Spleen (tissue), 11 donors: ENCODE data around the gene IARS2. TPM values are rescaled to one million over a fixed set of nuclear protein-coding genes. Genes with fewer than 3 reads are reported as not detected.
"Not testable (repeated sequence)": the region's sequence is repeated elsewhere in the genome, so short reads cannot be mapped to it uniquely, and the experiment has no call there.

ENCODE experiments used
- DNase-seq: peaks from one replicate; pipeline ENCODE4 v3.0.0-alpha.2; 2020
- H3K27ac ChIP-seq, 8 donors: fragments of 200-600 bp; sonication (generic) in 7 of 8; 1 replicate in 4 of 8; 2 replicates in 4 of 8; pipeline versions ENCODE4 v1.5.0 to v1.8.0; 2016 to 2021; ENCODE audit warnings: inconsistent platforms in 4 of 8, mild to moderate bottlenecking in 4 of 8, moderate library complexity in 1 of 8
- H3K27me3 ChIP-seq, 7 donors: fragments of 200-600 bp; sonication (generic) in 6 of 7; replicated peaks in 1 of 7; 1 replicate in 4 of 7; 2 replicates in 3 of 7; pipeline versions ENCODE4 v1.5.0 to v1.8.0; 2016 to 2021; ENCODE audit warnings: inconsistent platforms in 3 of 7, mild to moderate bottlenecking in 1 of 7
- H3K36me3 ChIP-seq, 6 donors: fragments of 200-600 bp; sonication (generic) in 5 of 6; 1 replicate in 4 of 6; 2 replicates in 2 of 6; pipeline versions ENCODE4 v1.5.0 to v1.8.0; 2016 to 2021; ENCODE audit warnings: inconsistent platforms in 2 of 6
- H3K4me1 ChIP-seq, 6 donors: fragments of 200-600 bp; sonication (generic) in 5 of 6; 1 replicate in 3 of 6; 2 replicates in 3 of 6; pipeline versions ENCODE4 v1.5.0 to v1.8.0; 2016 to 2021; ENCODE audit warnings: inconsistent platforms in 3 of 6
- H3K4me3 ChIP-seq, 8 donors: fragments of 200-600 bp; sonication (generic) in 7 of 8; 1 replicate in 4 of 8; 2 replicates in 4 of 8; pipeline versions ENCODE4 v1.5.0 to v1.8.0; 2016 to 2021; ENCODE audit warnings: inconsistent platforms in 4 of 8, mild to moderate bottlenecking in 4 of 8, moderate library complexity in 2 of 8
- H3K9me3 ChIP-seq, 8 donors: fragments of 200-600 bp; sonication (generic) in 7 of 8; 1 replicate in 4 of 8; 2 replicates in 4 of 8; pipeline versions ENCODE4 v1.5.0 to v1.8.0; 2016 to 2021; ENCODE audit warnings: inconsistent platforms in 4 of 8
- POLR2A ChIP-seq, 3 donors: fragments of 450-650 bp; IDR thresholded peaks; one replicate each; pipeline ENCODE4 v1.5.1; 2017; ENCODE audit warnings: antibody characterized with exemption in 3 of 3, mild to moderate bottlenecking in 1 of 3
- POLR2AphosphoS5 ChIP-seq, 3 donors: sonication (generic); formaldehyde crosslinking; IDR thresholded peaks; one replicate each; pipeline ENCODE4 v1.5.1; 2017; ENCODE audit warnings: antibody characterized with exemption in 3 of 3
- WGBS, 5 donors: extraction: QIAGEN DNeasy Blood & Tissue Kit in 3 of 5; methylation state at CpG; one replicate each; pipeline versions ENCODE4 v1.1.5 to v1.1.7; 2013 to 2018; 5-methylcytosine and 5-hydroxymethylcytosine counted together
- intact Hi-C: fragments of 100-400 bp; cut with DNase I; formaldehyde crosslinking; loops from one replicate; pipeline ENCODE4 v1.15.0; 2023; ENCODE audit warnings: low total_unique reads
- polyA plus RNA-seq, 3 donors: library from polyadenylated mRNA; stranded (reverse); fragments of 200-250 nt; gene quantifications; one replicate each; pipeline ENCODE4 v1.2.1, GENCODE V29; 2013
- total RNA-seq, 7 donors: library from RNA; depleted of rRNA in 3 of 7; stranded (reverse); fragments of >200 nt in 3 of 7; fragmentation: NEBNext Ultra II Directional in 4 of 7; extraction: Animal tissue kit (Norgen Biotek cat#: 25700) in 4 of 7; gene quantifications; one replicate each; pipeline versions ENCODE4 v1.1.0 to v1.2.1, GENCODE V29; 2016 to 2021
- TF ChIP-seq, protein P1 (sequence below), 11 experiments: fragments of 200-600 bp in 7 of 11; fragments of 450-650 bp in 4 of 11; sonication (generic) in 4 of 11; IDR thresholded peaks in 8 of 11; conservative IDR thresholded peaks in 3 of 11; 1 replicate in 7 of 11; 2 replicates in 4 of 11; pipeline versions ENCODE4 v1.4.0 to v1.8.0; 2016 to 2021; ENCODE audit warnings: antibody characterized with exemption in 11 of 11, inconsistent platforms in 4 of 11, mild to moderate bottlenecking in 1 of 11
- donor health status: healthy with polysubstance abuse.
- donor health status: DM: no; HTN: no; CAD: no; lungs with moderate emphysema.
- donor health status: DM: no; HTN: no; CAD: no.
- donor health status: Bipolar disorder and iron deficiency.
- donor health status: healthy.
- donor health status: DM: no; HTN: no; CAD: no.
- donor health status: DM: yes; HTN: yes; CAD: no.

Gene IARS2
- total and polyA plus RNA-seq, 10 donors = 16.0 to 52.8 (median 41.0) TPM

GRCh38 chr1:220151454-220151853 lies 57.5 kb downstream of the IARS2 start:
- no peaks in the 10 kb centered on the region for H3K27me3 ChIP-seq
- H3K9me3 ChIP-seq = no peaks in the 10 kb centered on the region
- WGBS, 5 donors = 80 to 90% (median 85%) methylated on average over 3 of the region's 3 CpGs
- DNase-seq = no peak
- peaks cover 3 to 100% (median 61%) of the 10 kb centered on the region in 6 donors for H3K36me3 ChIP-seq
- H3K27ac ChIP-seq = peak overlapping the region in 1 of 8 donors; percentile 15
- intact Hi-C loops = no loop called here
- no peaks in the 10 kb centered on the region for H3K4me1 ChIP-seq
- H3K4me3 ChIP-seq = no peak overlapping the region
- no peak for TF ChIP-seq POLR2A (IDR thresholded peaks at IDR 0.05)
- TF ChIP-seq, protein P1, sequence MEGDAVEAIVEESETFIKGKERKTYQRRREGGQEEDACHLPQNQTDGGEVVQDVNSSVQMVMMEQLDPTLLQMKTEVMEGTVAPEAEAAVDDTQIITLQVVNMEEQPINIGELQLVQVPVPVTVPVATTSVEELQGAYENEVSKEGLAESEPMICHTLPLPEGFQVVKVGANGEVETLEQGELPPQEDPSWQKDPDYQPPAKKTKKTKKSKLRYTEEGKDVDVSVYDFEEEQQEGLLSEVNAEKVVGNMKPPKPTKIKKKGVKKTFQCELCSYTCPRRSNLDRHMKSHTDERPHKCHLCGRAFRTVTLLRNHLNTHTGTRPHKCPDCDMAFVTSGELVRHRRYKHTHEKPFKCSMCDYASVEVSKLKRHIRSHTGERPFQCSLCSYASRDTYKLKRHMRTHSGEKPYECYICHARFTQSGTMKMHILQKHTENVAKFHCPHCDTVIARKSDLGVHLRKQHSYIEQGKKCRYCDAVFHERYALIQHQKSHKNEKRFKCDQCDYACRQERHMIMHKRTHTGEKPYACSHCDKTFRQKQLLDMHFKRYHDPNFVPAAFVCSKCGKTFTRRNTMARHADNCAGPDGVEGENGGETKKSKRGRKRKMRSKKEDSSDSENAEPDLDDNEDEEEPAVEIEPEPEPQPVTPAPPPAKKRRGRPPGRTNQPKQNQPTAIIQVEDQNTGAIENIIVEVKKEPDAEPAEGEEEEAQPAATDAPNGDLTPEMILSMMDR (IDR thresholded peaks at IDR 0.05 in 8 of 11, conservative IDR thresholded peaks at IDR 0.05 in 3 of 11) = no peak
- TF ChIP-seq POLR2AphosphoS5 (IDR thresholded peaks at IDR 0.05) = no peak

- intact Hi-C loops = no loop called here
- H3K27me3 ChIP-seq = no peaks in the 10 kb centered on the region
- H3K4me1 ChIP-seq = no peaks in the 10 kb centered on the region
- no peak overlapping the region for H3K27ac ChIP-seq
- H3K9me3 ChIP-seq = no peaks in the 10 kb centered on the region
- no peak overlapping the region for H3K4me3 ChIP-seq
- peaks cover 3 to 100% (median 68%) of the 10 kb centered on the region in 6 donors for H3K36me3 ChIP-seq
- TF ChIP-seq, protein P1 (IDR thresholded peaks at IDR 0.05 in 8 of 11, conservative IDR thresholded peaks at IDR 0.05 in 3 of 11) = no peak
- TF ChIP-seq POLR2A (IDR thresholded peaks at IDR 0.05) = no peak
- no peak for TF ChIP-seq POLR2AphosphoS5 (IDR thresholded peaks at IDR 0.05)
- no peak for DNase-seq
These were observed 59.2 kb downstream of the IARS2 start for GRCh38 chr1:220153147-220153546.

GRCh38 chr1:220156620-220157146 lies 62.8 kb downstream of the IARS2 start:
- Histone ChIP-seq H3K27ac (no peak overlapping the region), H3K36me3 (peaks cover 3 to 100% (median 73%) of the 10 kb centered on the region in 6 donors), H3K4me3 (no peak overlapping the region), H3K27me3 (no peaks in the 10 kb centered on the region), H3K9me3 (no peaks in the 10 kb centered on the region), H3K4me1 (no peaks in the 10 kb centered on the region)
- TF ChIP-seq, protein P1 (IDR thresholded peaks at IDR 0.05 in 8 of 11, conservative IDR thresholded peaks at IDR 0.05 in 3 of 11) = no peak
- TF ChIP-seq POLR2A (IDR thresholded peaks at IDR 0.05) (no peak), POLR2AphosphoS5 (IDR thresholded peaks at IDR 0.05) (no peak)
- intact Hi-C loops = no loop called here
- 90 to 95% (median 93%) methylated on average over 4 of the region's 4 CpGs for WGBS, 5 donors
- DNase-seq = no peak

DNA sequence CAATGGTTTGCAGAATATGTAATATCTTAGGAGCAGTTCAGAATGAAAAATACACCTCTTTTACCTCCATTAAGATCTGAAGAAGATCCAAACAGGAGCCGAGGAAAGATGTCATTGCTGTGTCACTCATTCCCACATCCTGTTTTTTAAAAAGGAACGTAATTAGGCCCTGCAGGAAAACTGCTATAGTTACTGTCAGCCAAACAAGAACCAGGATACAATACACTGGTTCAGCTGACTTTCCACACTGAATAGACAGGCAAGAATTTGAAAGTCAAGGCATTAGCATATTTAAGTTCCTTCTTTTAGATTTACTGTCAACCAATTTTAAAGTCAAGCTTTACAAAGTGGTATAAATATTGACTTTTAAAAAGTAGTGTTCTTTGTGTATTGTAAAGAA lies 63.8 kb downstream of the IARS2 start:
- Histone ChIP-seq H3K27ac (no peak overlapping the region), H3K27me3 (no peaks in the 10 kb centered on the region), H3K4me3 (no peak overlapping the region), H3K36me3 (peaks cover 3 to 100% (median 66%) of the 10 kb centered on the region in 6 donors), H3K4me1 (no peaks in the 10 kb centered on the region), H3K9me3 (no peaks in the 10 kb centered on the region)
- intact Hi-C loops = no loop called here
- DNase-seq = no peak
- no peak for TF ChIP-seq POLR2AphosphoS5 (IDR thresholded peaks at IDR 0.05)
- no peak for TF ChIP-seq POLR2A (IDR thresholded peaks at IDR 0.05)
- TF ChIP-seq, protein P1 (IDR thresholded peaks at IDR 0.05 in 8 of 11, conservative IDR thresholded peaks at IDR 0.05 in 3 of 11) = no peak
- WGBS, 5 donors = 49 to 80% (median 72%) methylated on average over 2 of the region's 2 CpGs

- H3K27ac ChIP-seq, H3K4me1 ChIP-seq, intact Hi-C loops, DNase-seq, H3K9me3 ChIP-seq, H3K4me3 ChIP-seq, H3K27me3 ChIP-seq: not testable (repeated sequence)
- H3K36me3 ChIP-seq = peaks cover 3 to 100% (median 61%) of the 10 kb centered on the region in 6 donors
- 96 to 100% (median 97%) methylated on average over 7 of the region's 7 CpGs for WGBS, 5 donors
These were observed 64.6 kb downstream of the IARS2 start for GRCh38 chr1:220158530-220158929.
